ENCODE data around the gene BAMBI. TPM values are rescaled to one million over a fixed set of nuclear protein-coding genes. Genes with fewer than 3 reads are reported as not detected.

Gene BAMBI
- total and polyA plus RNA-seq, 8 donors = 0.85 to 9.1 (median 1.5) TPM; not detected in 3

DNA sequence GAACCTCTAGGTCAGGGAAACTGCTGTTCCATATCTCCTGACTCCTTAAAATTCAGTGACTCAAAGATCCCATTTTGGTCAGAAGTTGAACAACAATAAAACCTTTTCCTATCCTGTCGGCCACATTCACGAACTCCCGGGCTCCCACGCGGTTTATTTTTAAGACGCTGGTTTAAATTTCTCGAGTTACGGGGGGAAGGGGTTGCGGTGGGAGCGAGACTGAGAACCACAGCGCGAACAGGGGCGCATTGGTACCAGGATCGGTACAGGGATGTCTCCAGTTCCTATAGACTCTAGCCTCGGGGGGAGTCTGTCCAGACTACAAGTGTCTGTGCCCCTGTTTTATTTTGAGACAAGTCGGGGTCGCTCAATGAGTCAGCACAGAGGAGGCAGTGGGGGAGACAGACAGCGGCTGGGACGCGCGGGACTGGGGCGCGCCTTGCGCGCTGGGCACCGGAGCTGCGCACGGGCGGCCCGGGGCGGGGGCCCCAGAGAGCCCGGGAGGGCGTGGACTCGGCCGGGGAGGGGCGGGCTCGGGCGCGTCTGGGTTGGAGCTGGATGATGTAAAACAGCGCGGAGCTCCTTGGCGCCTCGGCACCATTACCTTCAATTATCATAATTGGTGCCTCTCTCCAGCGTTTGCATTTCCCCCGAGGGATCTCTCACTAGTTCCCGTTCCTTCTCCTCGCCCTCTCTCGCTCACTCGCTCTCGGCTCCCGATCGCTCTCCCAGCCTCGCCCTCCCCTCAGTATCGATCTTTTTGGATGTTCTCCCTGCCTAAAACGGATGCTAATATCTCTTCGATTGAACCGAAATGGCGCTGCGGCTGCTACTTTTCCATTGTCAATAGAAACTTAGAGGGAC is 8.7 kb upstream of the BAMBI start:
- WGBS, 5 donors = 2 to 4% (median 2%) methylated on average over 36 to 59 of the region's 59 CpGs
- TF ChIP-seq POLR2A (IDR thresholded peaks at IDR 0.05) = no peak
- TF ChIP-seq POLR2AphosphoS5 (IDR thresholded peaks at IDR 0.05) = no peak
- TF ChIP-seq EP300 (IDR thresholded peaks at IDR 0.05) = no peak
- no peak for TF ChIP-seq CTCF (IDR thresholded peaks at IDR 0.05)
- no peaks in the 10 kb centered on the region for H3K36me3 ChIP-seq
- peak; percentile 45 to 81 for DNase-seq
- intact Hi-C loops (cut with DNase I; ENCODE audit: low total_unique reads) = no loop called here
- no peak overlapping the region for H3K27ac ChIP-seq
- no peaks in the 10 kb centered on the region for H3K9me3 ChIP-seq
- H3K4me3 ChIP-seq = peak overlapping the region; percentile 19 to 52 (median 36)
- H3K27me3 ChIP-seq = peaks cover 0 to 89% (median 36%) of the 10 kb centered on the region in 3 donors
- H3K4me1 ChIP-seq = peaks cover 6 to 24% (median 15%) of the 10 kb centered on the region in 4 donors

GRCh38 chr10:28669227-28670173 is 7.8 kb upstream of the BAMBI start:
- Histone ChIP-seq H3K27ac (no peak overlapping the region), H3K9me3 (no peaks in the 10 kb centered on the region), H3K4me3 (peak overlapping the region; percentile 19 to 52 (median 36)), H3K36me3 (no peaks in the 10 kb centered on the region), H3K4me1 (peaks cover 6 to 19% (median 12%) of the 10 kb centered on the region in 4 donors), H3K27me3 (peaks cover 0 to 89% (median 36%) of the 10 kb centered on the region in 3 donors)
- no peak for DNase-seq
- no peak for TF ChIP-seq CTCF (IDR thresholded peaks at IDR 0.05)
- intact Hi-C loops (cut with DNase I; ENCODE audit: low total_unique reads) = no loop called here
- 26 to 34% (median 28%) methylated on average over 21 of the region's 21 CpGs for WGBS, 5 donors

DNA sequence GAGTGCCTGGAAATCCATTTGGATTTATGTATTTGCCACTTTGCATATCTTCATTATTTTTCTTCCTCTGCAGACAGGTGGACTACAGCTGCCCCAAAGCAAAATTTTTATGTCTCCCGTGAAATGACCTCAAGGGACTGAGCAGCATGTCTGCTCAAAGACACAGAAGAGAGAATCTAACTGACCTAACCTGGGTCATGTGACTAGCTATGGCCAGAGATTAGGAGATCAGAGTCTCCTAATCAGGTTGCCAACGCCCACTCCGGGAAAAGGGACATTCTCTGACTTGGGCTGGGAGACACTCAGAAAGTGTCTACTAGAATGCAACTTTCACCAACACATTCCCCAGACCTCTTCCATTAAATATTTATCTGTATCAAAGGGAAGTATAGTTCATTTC is 2.5 kb upstream of the BAMBI start:
- H3K9me3 ChIP-seq = no peaks in the 10 kb centered on the region
- H3K4me1 ChIP-seq = peaks cover 13 to 31% (median 24%) of the 10 kb centered on the region in 4 donors
- H3K27me3 ChIP-seq = peaks cover 0 to 84% (median 31%) of the 10 kb centered on the region in 3 donors
- 32 to 54% (median 40%) methylated on average over 3 of the region's 3 CpGs for WGBS, 5 donors
- TF ChIP-seq POLR2AphosphoS5 (IDR thresholded peaks at IDR 0.05) = no peak
- TF ChIP-seq CTCF (IDR thresholded peaks at IDR 0.05) = no peak
- no peak for TF ChIP-seq EP300 (IDR thresholded peaks at IDR 0.05)
- no peak for TF ChIP-seq POLR2A (IDR thresholded peaks at IDR 0.05)
- intact Hi-C loops (cut with DNase I; ENCODE audit: low total_unique reads) = loop anchor here (5.0 kb wide), 1 partner anchor 318 kb away; no protein-coding TSS in a partner anchor
- DNase-seq = no peak
- no peaks in the 10 kb centered on the region for H3K36me3 ChIP-seq
- no peak overlapping the region for H3K27ac ChIP-seq
- H3K4me3 ChIP-seq = no peak overlapping the region

DNA sequence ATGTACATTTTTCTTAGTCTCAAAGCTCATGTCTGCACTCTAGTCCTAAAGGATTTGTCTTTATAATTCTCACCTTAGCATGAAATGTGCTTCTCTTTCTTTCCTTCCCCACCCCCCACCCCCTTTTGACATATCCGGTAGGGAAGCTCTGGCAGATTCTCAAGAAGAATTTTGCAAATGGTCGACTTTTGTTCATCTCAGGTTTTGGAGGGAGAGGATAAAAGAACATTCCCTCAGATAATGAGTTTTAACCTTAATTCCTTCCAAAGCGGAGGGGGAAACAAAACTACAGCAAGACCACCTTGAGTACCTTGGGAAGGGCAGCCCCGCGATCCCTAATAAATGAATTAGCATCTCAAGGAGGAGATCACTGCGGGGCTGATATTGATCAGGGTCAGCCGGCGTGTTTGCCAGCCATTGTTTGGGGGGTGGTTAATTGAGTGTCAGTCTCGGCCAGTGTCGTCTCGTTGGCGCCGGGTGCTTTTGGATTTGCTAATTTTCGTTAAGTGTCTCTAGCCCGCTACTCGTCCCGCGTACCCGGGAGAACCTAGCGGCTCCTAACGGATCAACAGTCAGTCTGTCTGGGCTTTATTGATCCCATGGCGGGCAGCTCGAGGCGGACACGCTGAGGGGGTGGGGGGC is 874 bp upstream of the BAMBI start:
- Histone ChIP-seq H3K36me3 (no peaks in the 10 kb centered on the region), H3K4me1 (peaks cover 18 to 44% (median 32%) of the 10 kb centered on the region in 4 donors), H3K9me3 (no peaks in the 10 kb centered on the region), H3K4me3 (peak overlapping the region; percentile 70 to 83 (median 78)), H3K27me3 (peaks cover 0 to 76% (median 26%) of the 10 kb centered on the region in 3 donors), H3K27ac (peak overlapping the region in 1 of 5 donors; percentile 80)
- peak in 1 of 2 donors; percentile 26 for DNase-seq
- TF ChIP-seq CTCF (IDR thresholded peaks at IDR 0.05) (no peak), POLR2A (IDR thresholded peaks at IDR 0.05) (no peak), EP300 (IDR thresholded peaks at IDR 0.05) (no peak), POLR2AphosphoS5 (IDR thresholded peaks at IDR 0.05) (no peak)
- 6 to 11% (median 8%) methylated on average over 15 to 25 of the region's 25 CpGs for WGBS, 5 donors
- intact Hi-C loops (cut with DNase I; ENCODE audit: low total_unique reads) = loop anchor here (5.0 kb wide), 1 partner anchor 316 kb away; no protein-coding TSS in a partner anchor
